IgD-negative memory B cell (primary cell): ENCODE data around the gene SMIM14. TPM values are rescaled to one million over a fixed set of nuclear protein-coding genes. Genes with fewer than 3 reads are reported as not detected.
"Not testable (repeated sequence)": the region's sequence is repeated elsewhere in the genome, so short reads cannot be mapped to it uniquely, and the experiment has no call there.

Experiments
- H3K27ac Mint-ChIP-seq, 3 donors: one replicate each; pipeline ENCODE4 v1.8.0; 2020 to 2022; ENCODE audit warnings: mild to moderate bottlenecking in 3 of 3, mixed read lengths in 3 of 3, moderate library complexity in 1 of 3
- H3K27me3 Mint-ChIP-seq: one replicate; pipeline ENCODE4 v1.8.0; 2021; ENCODE audit warnings: mixed read lengths
- H3K36me3 Mint-ChIP-seq: one replicate; pipeline ENCODE4 v1.8.0; 2020; ENCODE audit warnings: mild to moderate bottlenecking, mixed read lengths
- H3K4me1 Mint-ChIP-seq, 3 donors: one replicate each; pipeline ENCODE4 v1.8.0; 2020 to 2022; ENCODE audit warnings: mixed read lengths in 3 of 3, mild to moderate bottlenecking in 1 of 3
- H3K4me3 Mint-ChIP-seq, 4 donors: one replicate each; pipeline ENCODE4 v1.8.0; 2020 to 2022; ENCODE audit warnings: mild to moderate bottlenecking in 4 of 4, mixed read lengths in 4 of 4, moderate library complexity in 3 of 4
- H3K9me3 Mint-ChIP-seq, 3 donors: one replicate each; pipeline ENCODE4 v1.8.0; 2020 to 2021; ENCODE audit warnings: mixed read lengths in 3 of 3, mild to moderate bottlenecking in 1 of 3
- polyA plus RNA-seq: library from polyadenylated mRNA; unstranded; fragments of 300-500 nt; fragmentation: Illumina TruSeq; gene quantifications from one replicate; pipeline ENCODE4 v1.2.3, GENCODE V29; 2021

SMIM14 gene
- polyA plus RNA-seq, 1 donor from 2014 or later = 189 TPM

- Mint-ChIP-seq H3K27ac (peak overlapping the region in 2 of 3 donors; percentile 48 to 78), H3K4me1 (peaks cover 40 to 53% (median 50%) of the 10 kb centered on the region in 3 donors), H3K9me3 (no peaks in the 10 kb centered on the region), H3K36me3 (peaks cover 2% of the 10 kb centered on the region), H3K27me3 (no peaks in the 10 kb centered on the region), H3K4me3 (peak overlapping the region in 3 of 4 donors; percentile 79 to 89 (median 85))
These were observed 11.3 kb downstream of the SMIM14 start for GRCh38 chr4:39627413-39627812.

DNA sequence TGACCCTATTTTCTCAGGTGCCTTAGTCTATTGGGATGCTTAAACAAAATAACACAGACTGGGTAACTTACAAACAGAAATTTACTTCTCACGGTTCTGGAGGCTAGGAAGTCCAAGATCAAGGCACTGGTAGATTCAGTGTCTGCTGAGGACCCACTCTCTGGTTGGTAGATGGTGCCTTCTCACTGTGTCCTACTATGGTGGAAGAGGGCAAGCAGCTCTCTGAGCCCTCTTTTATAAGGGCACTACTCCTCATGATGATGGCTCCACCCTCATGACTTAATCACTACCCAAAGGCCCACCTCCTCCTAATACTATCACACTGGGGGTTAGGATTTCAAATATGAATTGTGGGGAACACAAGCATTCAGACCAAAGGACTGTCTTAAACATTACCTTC, 11.8 kb downstream of the SMIM14 start:
- H3K27ac Mint-ChIP-seq = peak overlapping the region; percentile 48 to 83 (median 78)
- H3K27me3 Mint-ChIP-seq = no peaks in the 10 kb centered on the region
- H3K36me3 Mint-ChIP-seq = peaks cover 2% of the 10 kb centered on the region
- H3K4me3 Mint-ChIP-seq = peak overlapping the region; percentile 77 to 89 (median 82)
- H3K9me3 Mint-ChIP-seq = no peaks in the 10 kb centered on the region
- H3K4me1 Mint-ChIP-seq = peaks cover 39 to 52% (median 49%) of the 10 kb centered on the region in 3 donors

DNA sequence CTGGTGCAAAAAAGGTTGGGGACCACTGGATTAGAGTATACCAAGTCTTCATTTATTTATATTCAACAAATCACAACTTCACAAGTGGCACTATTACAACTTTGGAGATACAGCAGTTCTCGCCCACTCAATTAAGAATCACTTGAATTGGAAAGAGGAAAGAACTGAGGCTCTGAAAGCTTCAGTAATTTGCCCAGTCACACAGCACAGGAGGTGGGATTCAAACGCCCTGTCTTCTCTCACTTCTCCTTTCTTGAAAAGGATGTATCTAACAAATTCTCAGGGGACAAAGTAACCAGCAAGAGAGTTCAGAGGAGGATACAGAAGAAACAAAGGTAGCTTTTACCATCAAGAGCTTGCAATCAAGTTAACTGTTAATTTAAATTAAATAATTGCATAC, 12.4 kb downstream of the SMIM14 start:
- Mint-ChIP-seq H3K4me1 (peaks cover 38 to 52% (median 50%) of the 10 kb centered on the region in 3 donors), H3K9me3 (no peaks in the 10 kb centered on the region), H3K36me3 (peaks cover 2% of the 10 kb centered on the region), H3K4me3 (peak overlapping the region; percentile 79 to 89 (median 83)), H3K27me3 (no peaks in the 10 kb centered on the region), H3K27ac (peak overlapping the region; percentile 78 to 94 (median 93))

DNA sequence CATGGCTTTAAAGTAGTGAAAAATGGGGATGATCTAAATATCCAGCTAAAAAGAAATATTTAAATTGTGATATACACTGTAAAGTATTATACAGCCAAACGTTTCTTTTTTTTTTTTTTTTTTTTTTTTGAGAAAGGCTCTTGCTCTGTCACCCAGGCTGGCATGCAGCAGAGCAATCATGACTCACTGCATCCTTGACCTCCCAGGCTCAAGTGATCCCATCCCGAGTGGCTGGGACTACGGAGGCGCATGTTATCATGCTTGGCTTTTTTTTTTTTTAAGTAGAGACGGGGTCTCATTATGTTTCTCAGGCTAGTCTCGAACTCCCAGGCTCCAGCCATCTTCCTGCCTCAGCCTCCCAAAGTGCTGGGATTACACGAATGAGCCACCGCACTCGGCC, 17.1 kb downstream of the SMIM14 start:
- H3K27ac Mint-ChIP-seq = no peak overlapping the region
- H3K9me3 Mint-ChIP-seq = no peaks in the 10 kb centered on the region
- peaks cover 45 to 48% (median 46%) of the 10 kb centered on the region in 3 donors for H3K4me1 Mint-ChIP-seq
- peaks cover 3% of the 10 kb centered on the region for H3K36me3 Mint-ChIP-seq
- H3K27me3 Mint-ChIP-seq = no peaks in the 10 kb centered on the region
- no peak overlapping the region for H3K4me3 Mint-ChIP-seq

GRCh38 chr4:39620551-39621313, 17.9 kb downstream of the SMIM14 start:
- Mint-ChIP-seq H3K9me3 (no peaks in the 10 kb centered on the region), H3K27ac (no peak overlapping the region), H3K4me1 (peaks cover 39 to 47% (median 45%) of the 10 kb centered on the region in 3 donors), H3K36me3 (peaks cover 3% of the 10 kb centered on the region), H3K4me3 (no peak overlapping the region), H3K27me3 (no peaks in the 10 kb centered on the region)

DNA sequence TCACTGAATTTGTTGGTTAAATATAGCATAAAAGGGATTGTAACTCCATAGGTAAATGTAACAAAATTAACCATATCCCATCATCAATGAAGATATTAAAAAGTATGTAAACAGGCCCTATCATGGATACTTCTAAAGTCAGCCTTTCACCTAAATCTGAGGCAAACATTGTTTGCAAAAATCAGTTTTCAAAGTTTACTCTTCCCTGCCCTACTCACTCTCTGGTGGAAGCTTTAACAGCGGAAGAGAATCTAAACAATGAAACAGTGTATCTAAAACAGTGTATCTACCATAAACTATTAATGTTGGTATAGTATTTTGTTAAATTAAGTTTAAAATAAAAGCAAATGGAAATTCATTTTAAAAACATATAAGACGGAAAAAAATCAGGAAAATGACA, 21.1 kb downstream of the SMIM14 start:
- Mint-ChIP-seq H3K4me3 (peak overlapping the region in 2 of 4 donors; percentile 24 to 79), H3K27me3 (no peaks in the 10 kb centered on the region), H3K4me1 (peaks cover 39 to 42% (median 42%) of the 10 kb centered on the region in 3 donors), H3K36me3 (peaks cover 3% of the 10 kb centered on the region), H3K27ac (peak overlapping the region in 2 of 3 donors; percentile 86), H3K9me3 (no peaks in the 10 kb centered on the region)

DNA sequence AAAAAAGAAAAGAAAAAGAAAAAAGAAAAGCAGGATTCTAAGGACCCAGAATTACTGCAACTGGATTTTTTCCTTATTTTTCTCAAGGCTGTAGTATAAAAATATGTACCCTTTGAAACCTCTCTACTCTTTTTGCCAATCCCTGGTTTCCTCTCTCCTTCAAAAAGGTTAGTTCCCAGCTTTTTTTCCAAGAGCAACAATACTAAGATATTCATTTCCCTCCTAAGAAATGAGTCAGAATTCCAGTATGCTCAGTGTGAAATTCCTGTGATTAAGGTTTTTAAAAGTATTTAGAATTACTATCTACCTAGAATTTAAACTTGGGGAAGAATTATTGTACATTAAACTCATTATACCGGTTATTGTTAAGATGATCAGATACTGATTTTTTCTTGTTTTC, 22.0 kb downstream of the SMIM14 start:
- Mint-ChIP-seq H3K36me3 (peaks cover 5% of the 10 kb centered on the region), H3K27me3 (no peaks in the 10 kb centered on the region), H3K27ac (peak overlapping the region in 1 of 3 donors; percentile 62), H3K4me1 (peaks cover 45 to 48% (median 47%) of the 10 kb centered on the region in 3 donors), H3K9me3 (no peaks in the 10 kb centered on the region), H3K4me3 (no peak overlapping the region)

GRCh38 chr4:39616112-39616511, 22.6 kb downstream of the SMIM14 start:
- peak overlapping the region in 2 of 3 donors; percentile 23 to 62 for H3K27ac Mint-ChIP-seq
- H3K36me3 Mint-ChIP-seq = not testable (repeated sequence)

DNA sequence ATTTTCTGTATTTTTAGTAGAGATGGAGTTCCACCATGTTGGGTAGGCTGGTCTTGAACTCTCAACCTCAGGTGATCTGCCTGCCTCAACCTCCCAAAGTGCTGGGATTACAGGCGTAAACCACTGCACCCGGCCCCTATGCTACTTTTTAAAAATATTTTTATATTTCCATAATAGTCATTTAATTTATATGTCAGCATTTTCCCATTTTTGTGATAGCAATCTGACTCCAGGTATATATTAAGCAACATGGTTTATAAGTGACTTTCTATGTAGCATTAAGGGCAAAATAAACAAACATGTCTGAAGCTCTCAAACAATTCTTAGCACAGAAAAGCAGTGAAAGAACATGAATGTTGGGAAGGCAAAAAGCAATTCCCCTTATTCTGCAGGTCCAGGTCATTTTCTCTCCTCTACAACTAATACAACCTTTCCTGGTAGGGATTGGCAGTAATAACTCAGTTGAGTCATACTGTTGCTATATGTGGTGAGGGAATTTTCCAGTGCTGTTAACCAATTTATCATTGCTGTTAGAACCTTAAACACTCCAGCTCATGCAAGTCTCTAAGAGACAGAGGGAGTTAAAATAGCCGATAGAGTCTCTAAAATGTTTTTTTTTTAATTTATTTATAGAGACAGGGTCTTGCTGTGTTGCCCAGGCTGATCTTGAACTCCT, 24.0 kb downstream of the SMIM14 start:
- Mint-ChIP-seq H3K36me3 (peaks cover 5% of the 10 kb centered on the region), H3K27ac (peak overlapping the region in 1 of 3 donors; percentile 54), H3K4me1 (peaks cover 40 to 55% (median 50%) of the 10 kb centered on the region in 3 donors), H3K27me3 (no peaks in the 10 kb centered on the region), H3K9me3 (no peaks in the 10 kb centered on the region), H3K4me3 (peak overlapping the region in 2 of 4 donors; percentile 37 to 41)

More at GRCh38 chr4:39616112-39616511, 22.6 kb downstream of the SMIM14 start:
- H3K4me3 Mint-ChIP-seq = peak overlapping the region in 2 of 4 donors; percentile 19 to 71
- not testable (repeated sequence) for H3K9me3 Mint-ChIP-seq, H3K27me3 Mint-ChIP-seq
- peaks cover 41 to 48% (median 46%) of the 10 kb centered on the region in 3 donors for H3K4me1 Mint-ChIP-seq

DNA sequence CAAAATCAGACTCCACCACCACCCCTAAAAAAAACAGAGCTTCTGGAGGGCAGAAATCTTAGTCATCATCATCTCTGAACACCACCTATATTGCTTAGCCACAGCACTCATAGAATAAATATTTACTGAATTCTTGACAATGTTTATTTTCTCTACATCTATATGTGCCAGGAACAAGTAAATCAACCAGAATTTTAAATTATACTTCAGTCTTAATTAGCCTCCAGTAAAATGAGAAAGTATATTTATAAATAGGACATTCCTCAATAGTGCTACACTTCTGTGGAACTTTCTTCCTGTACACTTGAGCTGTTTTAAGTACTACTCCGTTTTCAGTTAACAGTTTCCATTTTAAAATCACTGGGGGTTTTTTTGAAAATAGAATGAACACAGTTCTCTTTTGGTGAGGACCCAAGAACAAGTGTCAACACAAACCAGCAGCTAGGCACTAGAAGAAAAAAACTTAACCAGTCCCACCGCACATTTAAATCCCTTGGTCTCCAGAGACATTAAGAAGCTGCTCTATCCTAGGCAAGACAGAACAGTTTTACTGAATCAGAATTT, 25.5 kb downstream of the SMIM14 start:
- peak overlapping the region; percentile 52 to 89 (median 86) for H3K27ac Mint-ChIP-seq
- peaks cover 3% of the 10 kb centered on the region for H3K36me3 Mint-ChIP-seq
- H3K27me3 Mint-ChIP-seq = no peaks in the 10 kb centered on the region
- no peaks in the 10 kb centered on the region for H3K9me3 Mint-ChIP-seq
- peak overlapping the region; percentile 30 to 85 (median 39) for H3K4me3 Mint-ChIP-seq
- H3K4me1 Mint-ChIP-seq = peaks cover 46 to 62% (median 56%) of the 10 kb centered on the region in 3 donors

DNA sequence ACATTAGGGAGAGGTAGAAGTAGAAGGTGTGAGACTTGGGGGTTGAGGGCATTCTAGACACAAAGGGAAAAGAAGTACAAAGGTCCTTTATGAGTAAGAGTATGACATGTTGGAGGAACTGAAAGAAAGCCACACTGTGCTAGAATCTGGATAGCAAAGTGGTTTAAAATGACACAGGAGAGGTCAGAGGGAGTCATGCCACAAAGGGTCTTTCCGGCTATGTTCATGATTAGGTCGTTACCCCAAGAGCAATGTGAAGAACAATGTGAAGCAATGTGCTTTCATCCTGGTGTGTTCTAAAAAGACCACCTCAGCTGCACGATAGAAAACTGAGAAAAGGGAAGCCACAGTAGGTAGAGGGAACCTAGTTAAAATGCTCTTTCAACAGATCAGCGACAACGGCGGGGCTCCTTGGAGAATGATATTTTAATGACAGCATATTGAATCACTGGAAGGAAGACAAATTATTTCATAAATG, 29.2 kb downstream of the SMIM14 start:
- Mint-ChIP-seq H3K4me3 (peak overlapping the region; percentile 53 to 90 (median 71)), H3K9me3 (no peaks in the 10 kb centered on the region), H3K27ac (peak overlapping the region; percentile 3 to 80 (median 43)), H3K4me1 (peaks cover 30 to 45% (median 36%) of the 10 kb centered on the region in 3 donors), H3K36me3 (peaks cover 6% of the 10 kb centered on the region), H3K27me3 (no peaks in the 10 kb centered on the region)

GRCh38 chr4:39608451-39608850, 30.2 kb downstream of the SMIM14 start:
- H3K27ac Mint-ChIP-seq = peak overlapping the region in 2 of 3 donors; percentile 64 to 72
- H3K27me3 Mint-ChIP-seq = no peaks in the 10 kb centered on the region
- peaks cover 27 to 41% (median 30%) of the 10 kb centered on the region in 3 donors for H3K4me1 Mint-ChIP-seq
- peak overlapping the region in 2 of 4 donors; percentile 30 to 36 for H3K4me3 Mint-ChIP-seq
- no peaks in the 10 kb centered on the region for H3K9me3 Mint-ChIP-seq
- H3K36me3 Mint-ChIP-seq = peaks cover 6% of the 10 kb centered on the region

- peaks cover 5% of the 10 kb centered on the region for H3K36me3 Mint-ChIP-seq
- peak overlapping the region in 1 of 3 donors; percentile 6 for H3K27ac Mint-ChIP-seq
- H3K27me3 Mint-ChIP-seq = no peaks in the 10 kb centered on the region
- peak overlapping the region in 1 of 4 donors; percentile 24 for H3K4me3 Mint-ChIP-seq
- no peaks in the 10 kb centered on the region for H3K9me3 Mint-ChIP-seq
- H3K4me1 Mint-ChIP-seq = peaks cover 17 to 30% (median 18%) of the 10 kb centered on the region in 3 donors
These were observed 31.9 kb downstream of the SMIM14 start for GRCh38 chr4:39606747-39607146.

GRCh38 chr4:39597695-39598381, 40.8 kb downstream of the SMIM14 start:
- peaks cover 5% of the 10 kb centered on the region for H3K36me3 Mint-ChIP-seq
- H3K27me3 Mint-ChIP-seq = no peaks in the 10 kb centered on the region
- H3K4me1 Mint-ChIP-seq = peaks cover 11 to 26% (median 14%) of the 10 kb centered on the region in 3 donors
- no peaks in the 10 kb centered on the region for H3K9me3 Mint-ChIP-seq
- peak overlapping the region in 2 of 4 donors; percentile 0 to 21 for H3K4me3 Mint-ChIP-seq
- H3K27ac Mint-ChIP-seq = peak overlapping the region in 1 of 3 donors; percentile 41
